Colon (tissue), 2 donors: ENCODE results near the gene LSM7.

Source experiments
- FAIRE-seq: peaks from 2 replicates; lab custom pipeline; 2012; peaks lifted over from hg19 to GRCh38; lab: Jason Lieb, UNC
- donor health status: control.
- donor health status: control.

LSM7 gene

GRCh38 chr19:2328401-2329148 is at the start of gene LSM7, which contains the start of gene SPPL2B:
LSM7 (minus strand) TSS chr19:2328586; CDS start chr19:2328566, 20 bp downstream.
SPPL2B (plus strand) TSS chr19:2328684; CDS start chr19:2328710, 26 bp downstream.
- no peak for FAIRE-seq

GRCh38 chr19:2376784-2377519 is 48.6 kb upstream of the LSM7 start:
- FAIRE-seq: no peak

GRCh38 chr19:2375353-2376121 is 47.2 kb upstream of the LSM7 start:
- no peak for FAIRE-seq

- FAIRE-seq: no peak
Measured at GRCh38 chr19:2374808-2375207, 46.4 kb upstream of the LSM7 start.

- no peak for FAIRE-seq
Measured at GRCh38 chr19:2372076-2372612, 43.8 kb upstream of the LSM7 start.

DNA sequence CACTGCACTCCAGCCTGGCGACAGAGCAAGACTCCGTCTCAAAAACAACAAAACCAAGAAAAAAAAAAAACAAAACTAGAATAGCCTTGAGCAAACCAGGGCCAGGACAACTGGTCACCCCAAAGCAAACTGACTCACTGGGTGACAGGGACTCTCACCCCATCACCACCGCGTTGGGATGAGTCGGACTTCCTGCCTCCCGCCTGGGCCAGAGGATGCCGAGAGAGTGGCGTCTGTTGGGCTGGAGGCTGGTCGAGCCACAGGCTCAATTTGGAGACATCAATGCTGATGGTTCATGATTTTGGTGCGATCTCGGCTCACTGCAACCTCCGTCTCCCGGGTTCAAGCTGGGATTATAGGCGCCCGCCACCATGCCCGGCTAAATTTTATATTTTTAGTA is 43.3 kb upstream of the LSM7 start:
- FAIRE-seq: no peak

- FAIRE-seq: no peak
Measured at GRCh38 chr19:2365201-2365970, 37.0 kb upstream of the LSM7 start.

DNA sequence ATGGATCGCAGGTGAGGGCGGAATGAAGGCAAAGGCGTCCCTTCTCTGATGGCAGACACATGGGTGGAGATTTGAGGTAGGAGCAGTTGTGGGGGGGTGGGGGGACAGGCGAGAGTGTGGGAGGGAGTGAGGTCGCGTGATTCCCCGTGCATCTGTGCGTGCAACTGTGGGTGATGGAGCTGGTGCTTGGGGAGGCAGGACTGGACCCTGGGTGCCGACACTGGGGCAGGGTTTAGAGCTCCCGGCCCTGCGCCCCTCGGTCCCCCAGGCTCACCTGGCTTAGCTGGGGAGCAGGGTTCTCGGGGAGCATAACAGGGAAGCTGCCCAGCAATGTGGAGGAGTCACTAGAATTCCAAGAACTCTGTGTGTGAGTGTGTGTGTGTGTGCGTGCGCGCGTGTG is 35.0 kb upstream of the LSM7 start:
- FAIRE-seq: no peak

GRCh38 chr19:2362970-2363300 is 34.5 kb upstream of the LSM7 start:
- no peak for FAIRE-seq

GRCh38 chr19:2362046-2362969 is 33.9 kb upstream of the LSM7 start:
- FAIRE-seq: no peak

- no peak for FAIRE-seq
Measured at GRCh38 chr19:2361246-2362045, 33.1 kb upstream of the LSM7 start.

GRCh38 chr19:2360833-2361232 is 32.4 kb upstream of the LSM7 start:
- FAIRE-seq: no peak

GRCh38 chr19:2359992-2360685 is 31.8 kb upstream of the LSM7 start, which contains the start of gene TMPRSS9:
TMPRSS9 (plus strand) TSS chr19:2360265; CDS start chr19:2389786, 29,521 bp downstream.
- no peak for FAIRE-seq

GRCh38 chr19:2358548-2359173 is 30.3 kb upstream of the LSM7 start:
- no peak for FAIRE-seq

- no peak for FAIRE-seq
Measured at GRCh38 chr19:2357279-2358206, 29.2 kb upstream of the LSM7 start.

GRCh38 chr19:2356036-2356646 is 27.8 kb upstream of the LSM7 start:
- no peak for FAIRE-seq
